Hepatocyte (in vitro differentiated cells): ENCODE data around the gene MRPL16. TPM values are rescaled to one million over a fixed set of nuclear protein-coding genes. Genes with fewer than 3 reads are reported as not detected.

Experiments used
- DNase-seq: peaks from one replicate; pipeline ENCODE4 v3.0.0-alpha.2; 2016; ENCODE audit warnings: low spot score
- H2AFZ ChIP-seq: fragments of 200-600 bp; sonication (generic); 2 replicates; pipeline ENCODE4 v1.6.0; 2016; ENCODE audit warnings: antibody characterized with exemption, mild to moderate bottlenecking
- H3K27ac ChIP-seq: fragments of 200-600 bp; sonication (generic); 2 replicates; pipeline ENCODE4 v1.5.1; 2016; ENCODE audit warnings: mild to moderate bottlenecking
- H3K27me3 ChIP-seq: fragments of 200-600 bp; sonication (generic); 2 replicates; pipeline ENCODE4 v1.6.1; 2016
- H3K36me3 ChIP-seq: fragments of 200-600 bp; sonication (generic); replicated peaks from 2 replicates; pipeline ENCODE4 v1.5.1; 2016; ENCODE audit warnings: low read depth; ENCODE audit not compliant: insufficient read depth
- H3K4me1 ChIP-seq: fragments of 200-600 bp; sonication (generic); 2 replicates; pipeline ENCODE4 v1.5.1; 2016; ENCODE audit warnings: mild to moderate bottlenecking, moderate library complexity; ENCODE audit not compliant: insufficient read depth
- H3K4me2 ChIP-seq: fragments of 200-600 bp; sonication (generic); 2 replicates; pipeline ENCODE4 v1.6.0; 2016
- H3K4me3 ChIP-seq: fragments of 200-600 bp; sonication (generic); 2 replicates; pipeline ENCODE4 v1.5.1; 2016; ENCODE audit warnings: mild to moderate bottlenecking
- H3K79me2 ChIP-seq: fragments of 200-600 bp; sonication (generic); 2 replicates; pipeline ENCODE4 v1.6.0; 2017; ENCODE audit warnings: mild to moderate bottlenecking
- H3K9me2 ChIP-seq: fragments of 200-600 bp; sonication (generic); replicated peaks from 2 replicates; pipeline ENCODE4 v1.6.0; 2017; ENCODE audit warnings: mild to moderate bottlenecking; ENCODE audit not compliant: insufficient read depth
- H3K9me3 ChIP-seq: fragments of 200-600 bp; sonication (generic); 2 replicates; pipeline ENCODE4 v1.5.1; 2016; ENCODE audit warnings: low read depth, mild to moderate bottlenecking
- H4K20me1 ChIP-seq: fragments of 200-600 bp; sonication (generic); 2 replicates; pipeline ENCODE4 v1.6.0; 2016; ENCODE audit warnings: mild to moderate bottlenecking; ENCODE audit not compliant: insufficient read depth, poor library complexity, severe bottlenecking
- CTCF ChIP-seq: fragments of 200-600 bp; sonication (generic); IDR thresholded peaks from 2 replicates; pipeline ENCODE4 v1.5.1; 2016; ENCODE audit warnings: antibody characterized with exemption, mild to moderate bottlenecking; ENCODE audit not compliant: poor library complexity
- EZH2 ChIP-seq: fragments of 200-600 bp; sonication (generic); IDR thresholded peaks from 2 replicates; pipeline ENCODE4 v1.6.1; 2016; ENCODE audit warnings: antibody characterized with exemption, mild to moderate bottlenecking, borderline replicate concordance
- EZH2phosphoT487 ChIP-seq: fragments of 200-600 bp; sonication (generic); IDR thresholded peaks from one replicate; pipeline ENCODE4 v1.6.1; 2018; ENCODE audit warnings: antibody characterized with exemption, mild to moderate bottlenecking, low read depth, moderate library complexity; ENCODE audit not compliant: unreplicated experiment, severe bottlenecking
- WGBS: methylation state at CpG from one replicate; pipeline ENCODE4 v1.1.6; 2016; ENCODE audit warnings: low lambda C conversion rate; ENCODE audit errors: missing lambda C conversion rate; 5-methylcytosine and 5-hydroxymethylcytosine counted together
- polyA plus RNA-seq: library from polyadenylated mRNA; unstranded; fragments of >200 nt; fragmentation: Nextera tagmentation; extraction: Ambion mirVana; gene quantifications from 2 replicates; pipeline ENCODE4 v1.2.1, GENCODE V29; 2016
- total RNA-seq: library from RNA; depleted of rRNA; stranded (reverse); fragments of >200 nt; gene quantifications from 2 replicates; pipeline ENCODE4 v1.2.3, GENCODE V29; 2014

Gene MRPL16
- total and polyA plus RNA-seq, 2 experiments from 2014 or later: 51.3 to 62.0 TPM

GRCh38 chr11:59782080-59782479 is 28.5 kb downstream of the MRPL16 start:
- Histone ChIP-seq H2AFZ (no peak overlapping the region), H3K4me2 (no peak overlapping the region), H4K20me1 (no peaks in the 10 kb centered on the region), H3K79me2 (peaks cover 73% of the 10 kb centered on the region), H3K36me3 (no peaks in the 10 kb centered on the region), H3K27ac (no peak overlapping the region), H3K4me3 (no peak overlapping the region), H3K4me1 (peaks cover 26% of the 10 kb centered on the region), H3K27me3 (no peaks in the 10 kb centered on the region), H3K9me3 (no peaks in the 10 kb centered on the region), H3K9me2 (no peaks in the 10 kb centered on the region)
- WGBS: 92% methylated on average over 2 of the region's 2 CpGs
- DNase-seq: no peak
- TF ChIP-seq EZH2: no peak
- TF ChIP-seq EZH2phosphoT487: no peak
- no peak for TF ChIP-seq CTCF

- peak overlapping the region; percentile 95 for H3K27ac ChIP-seq
Observed at GRCh38 chr11:59779487-59779886, 31.1 kb downstream of the MRPL16 start.

GRCh38 chr11:59778122-59778521 is 32.5 kb downstream of the MRPL16 start:
- Histone ChIP-seq H3K27ac (peak overlapping the region; percentile 95), H2AFZ (no peak overlapping the region), H3K79me2 (peaks cover 60% of the 10 kb centered on the region), H4K20me1 (no peaks in the 10 kb centered on the region), H3K36me3 (peaks cover 4% of the 10 kb centered on the region), H3K4me1 (peaks cover 36% of the 10 kb centered on the region), H3K9me2 (no peaks in the 10 kb centered on the region), H3K4me2 (peak overlapping the region; percentile 50), H3K9me3 (no peaks in the 10 kb centered on the region), H3K4me3 (no peak overlapping the region), H3K27me3 (no peaks in the 10 kb centered on the region)
- DNase-seq: peak; percentile 79
- 71% methylated on average over 2 of the region's 2 CpGs for WGBS
- TF ChIP-seq EZH2: no peak
- TF ChIP-seq EZH2phosphoT487: no peak
- TF ChIP-seq CTCF: no peak

More at GRCh38 chr11:59779487-59779886, 31.1 kb downstream of the MRPL16 start:
- 78% methylated on average over 1 of the region's 1 CpG for WGBS
- TF ChIP-seq EZH2: no peak
- TF ChIP-seq CTCF: no peak
- no peak for TF ChIP-seq EZH2phosphoT487
- peaks cover 61% of the 10 kb centered on the region for H3K79me2 ChIP-seq
- H3K9me3 ChIP-seq: no peaks in the 10 kb centered on the region
- no peak overlapping the region for H3K4me2 ChIP-seq
- no peaks in the 10 kb centered on the region for H3K9me2 ChIP-seq
- no peak overlapping the region for H3K4me3 ChIP-seq
- H2AFZ ChIP-seq: no peak overlapping the region
- no peak for DNase-seq
- no peaks in the 10 kb centered on the region for H3K36me3 ChIP-seq
- H4K20me1 ChIP-seq: no peaks in the 10 kb centered on the region
- H3K27me3 ChIP-seq: no peaks in the 10 kb centered on the region
- H3K4me1 ChIP-seq: peaks cover 36% of the 10 kb centered on the region

GRCh38 chr11:59777104-59777503 is 33.5 kb downstream of the MRPL16 start:
- H3K9me3 ChIP-seq: no peaks in the 10 kb centered on the region
- TF ChIP-seq CTCF (no peak), EZH2phosphoT487 (no peak), EZH2 (no peak)
- H3K4me3 ChIP-seq: no peak overlapping the region
- peak overlapping the region; percentile 50 for H3K4me2 ChIP-seq
- no peaks in the 10 kb centered on the region for H3K27me3 ChIP-seq
- no peak overlapping the region for H2AFZ ChIP-seq
- peak overlapping the region; percentile 95 for H3K27ac ChIP-seq
- no peaks in the 10 kb centered on the region for H3K9me2 ChIP-seq
- H3K36me3 ChIP-seq: peaks cover 4% of the 10 kb centered on the region
- no peaks in the 10 kb centered on the region for H4K20me1 ChIP-seq
- WGBS: 87% methylated on average over 5 of the region's 5 CpGs
- peaks cover 59% of the 10 kb centered on the region for H3K79me2 ChIP-seq
- peaks cover 41% of the 10 kb centered on the region for H3K4me1 ChIP-seq
- no peak for DNase-seq
